ENCODE data around the gene CCNY. TPM values are rescaled to one million over a fixed set of nuclear protein-coding genes. Genes with fewer than 3 reads are reported as not detected.
"Not testable (repeated sequence)": the region's sequence is repeated elsewhere in the genome, so short reads cannot be mapped to it uniquely, and the experiment has no call there.

Gene CCNY
- total RNA-seq, 1 experiment from 2014 or later: 40.1 TPM

GRCh38 chr10:35382096-35382495, 45.8 kb downstream of the CCNY start:
- DNase-seq (ENCODE audit: low read depth): no peak

DNA sequence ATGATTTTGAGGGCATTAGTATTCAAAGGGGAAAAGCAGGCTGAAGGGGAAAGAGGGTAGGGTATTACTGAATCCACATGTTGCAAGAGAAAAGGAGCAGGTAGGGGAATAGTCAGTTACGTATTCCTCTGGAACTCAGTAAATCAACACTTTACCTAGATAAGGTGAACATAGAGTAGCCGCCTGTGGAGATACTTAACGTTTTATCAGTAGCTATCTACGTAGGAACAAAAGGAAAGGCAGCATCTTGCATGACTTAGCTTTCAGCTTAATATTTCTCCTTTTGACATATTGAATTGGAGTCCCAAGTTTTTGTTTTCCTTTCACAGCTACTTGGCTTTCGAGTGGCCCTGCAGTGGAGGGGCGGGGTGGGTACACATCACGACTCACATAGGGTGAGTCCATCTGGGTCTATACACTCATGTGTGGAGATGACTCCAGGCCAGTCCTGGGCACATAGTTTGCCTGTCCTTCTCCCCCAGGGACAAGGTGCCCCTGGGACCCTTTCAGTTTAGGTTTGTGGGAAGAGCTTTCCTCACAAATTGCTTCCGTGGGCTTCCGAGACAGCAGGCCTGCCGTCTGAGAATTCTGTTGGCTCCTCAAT, 48.1 kb downstream of the CCNY start:
- peak; percentile 9 for DNase-seq (ENCODE audit: low read depth)

GRCh38 chr10:35386594-35387174, 50.4 kb downstream of the CCNY start:
- no peak for DNase-seq (ENCODE audit: low read depth)

GRCh38 chr10:35387768-35388167, 51.5 kb downstream of the CCNY start:
- no peak for DNase-seq (ENCODE audit: low read depth)

DNA sequence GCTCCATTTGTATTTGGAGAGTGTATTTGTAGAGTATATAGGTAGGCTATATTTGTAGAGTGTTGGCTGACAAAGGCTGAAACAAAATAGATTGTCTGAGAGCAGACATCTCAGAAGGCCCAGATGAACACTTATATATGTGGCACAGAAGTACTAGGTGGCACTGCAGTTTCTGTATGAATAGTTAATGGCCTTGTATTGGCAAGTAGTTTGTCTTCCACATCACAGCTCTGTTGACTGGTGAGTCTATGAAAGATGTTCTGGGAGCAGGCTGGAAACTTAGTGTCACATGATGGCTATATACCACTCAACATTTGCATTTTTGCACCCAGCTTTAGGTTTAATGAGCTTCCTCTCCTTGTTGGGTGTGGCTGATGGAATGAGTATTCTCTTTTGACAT, 51.9 kb downstream of the CCNY start:
- no peak for DNase-seq (ENCODE audit: low read depth)

- DNase-seq (ENCODE audit: low read depth): no peak
Observed at GRCh38 chr10:35388682-35389081, 52.4 kb downstream of the CCNY start.

- DNase-seq (ENCODE audit: low read depth): no peak
Observed at GRCh38 chr10:35390161-35390840, 54.0 kb downstream of the CCNY start.

- no peak for DNase-seq (ENCODE audit: low read depth)
Observed at GRCh38 chr10:35390843-35391152, 54.5 kb downstream of the CCNY start.

- DNase-seq (ENCODE audit: low read depth): no peak
Observed at GRCh38 chr10:35391153-35391953, 55.0 kb downstream of the CCNY start.

DNA sequence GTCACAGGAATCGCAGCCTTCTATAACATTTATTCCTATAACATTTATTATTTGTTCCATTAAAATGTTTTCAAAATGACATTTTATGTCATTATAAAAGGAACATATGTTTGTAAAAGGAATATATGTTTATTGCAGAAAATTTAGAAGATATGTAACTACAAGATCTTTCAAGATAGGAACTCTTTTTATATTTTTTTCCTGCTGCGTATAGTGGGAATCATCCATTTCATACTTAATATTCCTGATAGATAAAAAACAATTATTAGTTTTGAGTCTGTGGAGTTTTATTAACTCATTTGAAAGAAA, 55.6 kb downstream of the CCNY start:
- no peak for DNase-seq (ENCODE audit: low read depth)

DNA sequence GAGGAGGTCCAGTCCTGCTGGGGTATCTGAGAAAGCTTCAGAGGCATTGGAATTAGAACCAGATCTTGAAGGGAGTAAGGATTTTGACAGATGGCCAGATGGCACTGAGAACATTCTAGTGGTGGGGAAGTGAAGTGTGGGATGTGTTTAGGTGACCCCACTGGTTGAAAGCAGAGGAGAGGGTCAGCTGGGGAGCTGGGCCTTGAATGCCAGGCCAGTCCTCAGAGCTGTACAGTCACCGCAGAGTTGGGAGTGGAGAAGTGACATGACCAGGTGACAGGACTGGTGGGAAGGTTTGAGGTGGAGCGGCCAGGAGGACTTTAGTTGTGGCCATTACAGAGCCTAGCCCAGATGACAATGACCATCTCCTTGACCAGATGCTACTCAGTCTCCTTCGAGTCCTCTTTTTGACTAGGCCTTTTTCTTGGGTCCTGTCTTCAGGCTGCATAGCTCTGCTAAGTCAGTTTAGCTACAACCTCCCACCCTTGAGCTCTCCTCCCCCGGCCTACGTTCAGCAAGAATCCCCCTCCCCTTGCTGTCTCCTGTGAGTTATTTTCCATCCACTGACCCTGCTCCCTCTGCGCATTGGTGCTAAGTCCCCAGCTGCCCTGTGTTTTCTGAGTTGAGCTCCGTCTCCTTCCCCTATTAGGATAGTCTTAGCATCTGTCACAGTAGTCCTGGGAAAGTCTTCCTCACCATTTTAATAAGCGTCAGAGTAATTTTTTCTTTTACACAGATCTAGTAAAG, 56.3 kb downstream of the CCNY start:
- DNase-seq (ENCODE audit: low read depth): no peak

DNA sequence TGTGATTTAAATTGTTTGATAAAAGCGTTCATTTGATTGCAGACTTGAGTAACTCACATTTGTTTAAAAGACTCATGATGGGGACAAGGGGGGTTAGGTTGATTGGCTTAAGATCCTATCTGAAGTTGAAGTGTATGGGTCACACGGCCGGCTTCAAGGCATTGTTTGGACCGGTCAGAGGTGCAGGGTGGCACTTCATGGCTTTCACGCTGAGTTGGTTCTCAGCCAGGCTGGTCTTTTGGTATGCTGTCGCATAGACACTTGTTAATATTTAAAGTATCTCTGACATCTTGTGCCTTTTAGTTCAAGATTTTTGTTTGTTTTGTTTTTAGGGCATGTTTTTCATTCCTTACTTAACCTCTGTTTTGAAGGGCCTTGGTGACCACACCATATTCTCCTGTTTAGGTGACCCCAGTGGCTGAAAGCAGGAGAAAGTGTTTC, 58.1 kb downstream of the CCNY start:
- DNase-seq (ENCODE audit: low read depth): no peak

DNA sequence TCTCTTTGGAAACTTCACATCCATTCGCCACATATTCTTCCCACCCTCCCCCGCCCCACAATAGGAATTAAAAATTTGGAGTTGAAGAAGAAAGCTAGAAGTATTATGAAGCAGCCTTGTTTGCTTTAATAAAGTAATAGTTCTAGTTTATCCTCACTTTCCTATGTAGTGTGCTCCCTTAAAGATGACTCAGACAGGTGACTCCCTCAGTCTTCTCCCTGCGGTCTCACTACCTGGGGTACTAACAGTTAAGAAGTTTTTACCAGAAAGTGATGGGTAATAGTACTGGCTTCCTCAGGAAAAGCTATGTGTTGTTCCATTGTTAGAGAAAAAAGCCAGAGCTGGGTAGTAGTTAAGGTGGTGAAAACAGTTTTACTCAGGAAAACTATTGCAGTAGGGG, 58.6 kb downstream of the CCNY start:
- no peak for DNase-seq (ENCODE audit: low read depth)

GRCh38 chr10:35396560-35397434, 60.5 kb downstream of the CCNY start:
- no peak for DNase-seq (ENCODE audit: low read depth)

- DNase-seq (ENCODE audit: low read depth): no peak
Observed at GRCh38 chr10:35397953-35398352, 61.6 kb downstream of the CCNY start.

- DNase-seq (ENCODE audit: low read depth): no peak
Observed at GRCh38 chr10:35398355-35398754, 62.0 kb downstream of the CCNY start.

DNA sequence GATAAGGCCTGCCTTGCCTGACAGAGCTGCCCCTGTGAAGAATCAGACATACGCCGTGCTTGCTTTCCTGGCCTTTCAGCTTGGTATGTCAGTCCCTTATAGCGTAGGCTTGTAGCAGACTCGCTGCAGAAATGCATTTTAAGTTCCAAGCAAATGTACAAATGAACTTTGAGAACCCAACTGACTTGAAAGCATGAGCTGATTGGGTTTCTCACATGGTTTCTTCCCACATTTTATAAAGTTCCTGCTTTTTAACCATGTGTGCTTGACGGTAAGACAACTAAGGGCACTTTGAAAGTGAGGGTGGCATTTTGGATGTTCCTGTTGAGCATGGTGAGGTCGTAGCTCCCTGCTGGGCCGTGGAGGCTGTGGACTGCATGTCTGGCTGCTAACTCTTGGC, 62.6 kb downstream of the CCNY start:
- DNase-seq (ENCODE audit: low read depth): no peak

- DNase-seq (ENCODE audit: low read depth): no peak
Observed at GRCh38 chr10:35399414-35400009, 63.2 kb downstream of the CCNY start.

- no peak for DNase-seq (ENCODE audit: low read depth)
Observed at GRCh38 chr10:35400595-35401268, 64.4 kb downstream of the CCNY start.

- not testable (repeated sequence) for DNase-seq (ENCODE audit: low read depth)
Observed at GRCh38 chr10:35403491-35403890, 67.2 kb downstream of the CCNY start.
